Neural progenitor cell (in vitro differentiated cells): Measurements from ENCODE around the gene MIEF2.

Experiments used
- CTCF ChIP-seq: fragments of 200-600 bp; sonication (generic); IDR thresholded peaks from 2 replicates; pipeline ENCODE4 v1.5.1; 2017; ENCODE audit warnings: antibody characterized with exemption, mild to moderate bottlenecking
- EZH2 ChIP-seq: fragments of 200-600 bp; sonication (generic); IDR thresholded peaks from 2 replicates; pipeline ENCODE4 v1.6.1; 2017; ENCODE audit warnings: antibody characterized with exemption, mild to moderate bottlenecking, moderate library complexity
- EZH2phosphoT487 ChIP-seq: fragments of 200-600 bp; sonication (generic); IDR thresholded peaks from 2 replicates; pipeline ENCODE4 v1.6.1; 2017; ENCODE audit warnings: antibody characterized with exemption

- TF ChIP-seq EZH2, result no peak
- no peak for TF ChIP-seq CTCF
- TF ChIP-seq EZH2phosphoT487, result no peak
Measured at GRCh38 chr17:18248811-18249210, 11.7 kb upstream of the MIEF2 start.
